ENCODE results near the gene TUBGCP2.
"Not testable (repeated sequence)": the region's sequence is repeated elsewhere in the genome, so short reads cannot be mapped to it uniquely, and the experiment has no call there.

TUBGCP2 gene

DNA sequence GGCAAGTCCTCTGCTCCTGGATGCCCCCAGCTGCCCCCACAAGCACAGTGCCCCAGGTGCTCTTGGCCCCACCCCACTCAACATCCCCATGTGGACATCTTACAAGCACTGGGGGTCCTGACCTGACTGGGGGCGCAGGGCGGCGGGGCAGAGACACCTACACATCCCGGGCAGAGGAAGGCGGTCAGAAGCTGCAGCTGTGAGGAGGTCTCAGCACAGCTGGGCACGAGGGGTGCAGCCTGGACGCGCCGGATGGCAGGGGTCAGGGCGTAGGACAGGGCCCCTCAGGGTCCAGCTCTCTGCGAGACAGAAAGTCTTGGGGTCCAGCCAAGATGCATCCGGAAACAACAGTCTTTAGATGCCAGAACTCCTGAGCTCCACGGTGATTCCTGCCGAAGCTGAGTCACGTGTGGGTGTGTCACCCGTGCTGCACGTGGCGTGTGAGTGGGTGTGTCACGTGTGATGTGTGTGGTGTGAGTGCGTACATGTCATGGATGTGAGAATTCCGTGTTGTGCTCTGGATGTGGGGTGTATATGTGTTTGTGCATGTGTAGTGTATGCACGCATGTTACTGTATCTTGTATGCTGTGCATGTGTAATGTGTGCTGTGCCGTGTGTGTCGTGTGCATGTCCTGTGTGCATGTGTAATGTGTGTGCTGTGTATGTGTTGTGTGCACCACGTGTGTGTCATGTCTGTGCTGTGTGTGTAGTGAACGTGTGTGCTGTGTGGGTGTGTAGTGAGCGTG is 65.9 kb downstream of the TUBGCP2 start:
- no peak for DNase-seq

DNA sequence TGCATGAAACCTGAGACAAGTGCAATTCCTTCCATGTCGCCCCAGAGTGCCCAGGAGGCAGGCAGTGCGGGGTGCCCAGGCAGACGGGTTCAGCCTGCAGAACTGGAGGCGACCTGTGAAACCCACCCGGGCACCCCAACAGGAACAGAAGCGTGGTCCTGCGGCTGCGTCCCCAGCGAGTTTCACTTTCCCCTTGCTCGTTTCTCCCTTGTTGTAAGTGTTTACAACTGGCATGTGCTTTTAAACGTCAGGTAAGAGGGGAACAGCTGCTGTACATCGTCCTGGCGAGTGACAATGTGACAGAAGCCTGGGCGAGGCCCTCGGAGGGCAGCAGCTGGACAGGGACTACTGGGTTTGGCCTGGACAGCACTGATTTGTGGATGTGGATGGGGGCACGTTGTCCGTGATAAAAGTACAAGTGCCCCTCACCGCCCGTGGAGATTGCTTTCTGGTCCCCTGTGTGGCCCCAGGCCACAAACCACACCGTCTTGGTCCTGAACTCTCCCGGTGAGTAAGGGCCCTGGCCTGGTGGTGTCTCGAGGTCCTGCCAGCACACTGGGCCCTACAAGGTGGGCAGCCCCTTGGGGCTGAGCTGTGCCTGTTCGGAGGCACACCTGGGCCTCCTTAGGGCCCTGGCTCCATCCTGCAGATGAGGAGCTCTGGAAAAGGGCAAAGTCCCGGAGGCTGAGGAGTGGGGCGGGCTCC is 67.0 kb downstream of the TUBGCP2 start:
- no peak for DNase-seq

DNA sequence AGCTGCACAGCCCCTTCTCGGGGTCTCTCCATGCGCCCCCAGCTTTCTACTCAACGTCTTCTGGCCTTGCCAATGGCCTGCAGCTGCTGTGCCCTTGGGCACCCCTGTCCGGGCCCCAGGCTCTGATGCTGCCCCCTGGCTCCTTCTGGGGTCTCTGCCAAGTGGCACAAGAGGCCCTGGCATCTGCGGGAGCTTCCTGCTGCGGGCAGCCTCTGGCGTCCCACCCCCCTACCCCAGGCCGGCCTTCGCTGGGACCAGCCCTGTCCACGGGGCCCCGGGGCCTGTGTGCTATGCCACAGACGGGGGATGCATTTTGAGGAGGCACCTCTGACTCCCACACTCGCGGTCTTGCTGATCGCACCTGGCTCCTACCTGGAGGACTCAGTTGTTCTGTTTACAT is 68.7 kb downstream of the TUBGCP2 start:
- no peak for DNase-seq

DNA sequence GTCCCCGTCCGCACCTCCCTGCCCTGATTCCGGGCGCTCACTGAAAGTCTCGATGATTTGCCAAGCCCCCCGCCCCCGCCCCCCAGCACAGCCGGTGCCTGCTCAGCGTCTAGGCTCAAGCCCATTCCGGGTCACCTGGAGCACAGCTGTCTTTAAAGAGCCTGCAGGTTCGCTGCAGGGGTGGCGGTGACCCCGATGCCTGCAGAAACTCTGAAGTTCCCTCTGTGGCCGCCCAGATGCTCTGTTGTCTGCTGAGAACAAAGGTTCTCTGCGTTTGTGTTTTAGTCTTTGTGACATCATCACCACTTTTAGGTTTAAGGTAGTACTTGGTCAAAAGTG is 70.2 kb downstream of the TUBGCP2 start:
- no peak for DNase-seq

DNA sequence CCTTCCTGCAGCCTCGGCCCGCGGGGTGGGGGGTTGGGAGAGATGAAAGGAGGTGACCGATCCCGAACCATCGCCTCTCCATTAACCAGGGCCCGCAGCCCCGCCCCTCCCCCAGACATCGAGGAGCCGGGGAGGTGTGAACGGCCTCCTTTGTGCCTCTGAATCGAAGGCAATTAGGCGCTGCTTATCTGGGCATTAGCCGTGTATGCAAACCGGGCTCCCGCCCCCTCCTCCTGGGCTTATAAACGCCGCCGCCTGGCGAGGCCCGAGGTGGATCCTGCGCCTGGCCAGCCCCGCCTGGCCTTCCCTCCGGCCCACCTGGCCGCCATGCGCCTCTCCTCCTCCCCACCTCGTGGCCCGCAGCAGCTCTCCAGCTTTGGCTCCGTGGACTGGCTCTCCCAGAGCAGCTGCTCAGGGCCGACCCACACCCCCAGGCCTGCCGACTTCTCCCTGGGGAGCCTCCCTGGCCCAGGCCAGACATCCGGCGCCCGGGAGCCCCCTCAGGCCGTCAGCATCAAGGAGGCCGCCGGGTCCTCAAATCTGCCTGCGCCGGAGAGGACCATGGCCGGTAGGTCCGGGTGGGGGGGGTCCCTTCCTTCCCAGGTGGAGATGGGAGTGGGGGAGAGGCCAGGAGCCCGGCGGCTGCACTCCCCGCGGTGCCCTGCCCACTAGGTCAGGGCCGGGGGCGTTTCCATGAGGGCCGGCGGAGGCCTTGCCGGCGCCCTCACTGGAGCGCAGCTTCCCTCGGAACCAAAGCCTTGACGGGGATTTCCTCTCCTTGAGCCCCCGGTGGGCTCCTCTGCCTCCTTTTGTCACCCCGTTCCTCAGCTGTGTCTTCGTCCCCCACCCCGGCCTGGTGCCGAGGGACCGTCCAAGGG is 70.8 kb downstream of the TUBGCP2 start, which contains the start of gene VENTX:
VENTX (plus strand) TSS at position 268 of the 878 bp plus-strand sequence; CDS start at position 328, 60 bp downstream.
- DNase-seq, result no peak

DNA sequence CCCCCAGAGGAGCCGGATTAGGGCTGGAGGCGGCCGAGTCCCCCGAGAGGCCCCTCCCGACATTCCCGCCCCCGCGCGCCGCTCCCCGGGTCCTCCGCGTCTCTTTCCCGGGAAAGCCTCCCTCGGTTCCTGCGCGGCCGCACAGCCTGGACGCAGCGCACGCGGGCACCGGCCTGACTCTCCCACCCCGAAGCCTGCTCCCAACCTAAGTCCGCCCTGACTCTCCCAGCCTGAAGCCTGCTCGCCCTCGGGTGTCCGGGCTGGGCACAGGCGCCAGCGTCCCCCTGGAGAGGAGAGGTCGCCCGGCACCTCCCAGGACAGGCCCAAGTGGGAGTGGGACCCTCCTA is 71.5 kb downstream of the TUBGCP2 start:
- no peak for DNase-seq

DNA sequence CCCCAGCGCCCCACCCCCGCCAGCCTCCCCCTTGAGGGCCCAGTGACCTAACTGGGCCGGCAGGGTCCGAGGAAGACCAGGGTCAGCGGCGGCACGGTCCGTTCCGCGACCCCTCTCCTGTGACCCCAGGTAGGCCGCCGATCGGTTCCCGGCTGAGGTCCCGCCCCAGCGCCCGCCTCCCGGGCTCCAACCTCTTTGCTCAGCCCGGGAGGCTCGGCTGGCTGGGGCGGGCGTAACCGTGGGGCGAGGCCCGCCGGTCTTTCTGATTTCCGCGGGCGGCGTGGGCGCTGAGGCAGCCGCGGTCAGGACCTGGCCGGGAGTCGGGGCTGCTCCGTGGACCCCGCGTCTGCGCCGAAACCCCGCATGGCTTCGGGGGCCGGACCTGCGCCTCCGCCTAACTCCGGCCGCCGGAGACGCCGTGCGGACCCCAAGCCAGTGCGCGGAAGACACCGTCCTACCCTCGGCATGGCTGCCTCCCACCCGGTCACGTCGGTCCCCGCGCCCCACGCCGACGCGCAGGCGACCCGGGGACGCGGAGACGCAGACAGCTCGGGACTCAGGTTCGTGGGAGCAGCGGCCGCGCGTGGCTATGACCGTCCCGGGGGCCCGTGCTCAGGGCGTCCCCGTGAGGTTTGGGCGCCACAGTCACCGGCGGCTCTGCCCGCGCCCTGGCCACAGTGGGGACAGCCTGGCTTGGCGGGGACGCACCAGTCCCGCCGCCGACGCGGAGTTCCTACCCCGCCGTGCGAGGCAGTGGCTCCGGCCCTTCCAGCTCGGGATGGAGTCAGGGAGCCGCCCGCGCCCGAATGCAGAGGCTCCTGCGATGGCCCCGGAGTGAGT is 72.1 kb downstream of the TUBGCP2 start:
- no peak for DNase-seq

DNA sequence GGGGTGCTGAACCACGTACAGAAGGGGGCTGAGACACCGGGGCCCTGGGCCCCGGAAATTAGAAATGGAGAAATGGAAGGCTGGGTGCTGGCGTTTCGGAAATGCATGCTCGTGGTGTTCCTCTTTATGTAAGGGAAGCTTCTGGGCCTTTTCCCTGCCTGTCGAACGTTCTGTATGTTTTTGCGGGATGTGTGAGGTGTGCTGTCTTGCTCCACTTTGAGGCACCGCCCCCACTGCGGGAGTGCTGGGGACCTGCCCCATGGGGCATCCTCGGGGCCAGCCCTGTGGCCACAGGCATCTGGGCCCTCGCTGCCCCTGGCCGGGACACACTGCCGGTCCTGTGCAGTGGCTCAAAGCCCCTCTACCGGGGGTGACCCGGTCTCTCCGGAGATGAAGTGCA is 72.7 kb downstream of the TUBGCP2 start:
- no peak for DNase-seq

DNA sequence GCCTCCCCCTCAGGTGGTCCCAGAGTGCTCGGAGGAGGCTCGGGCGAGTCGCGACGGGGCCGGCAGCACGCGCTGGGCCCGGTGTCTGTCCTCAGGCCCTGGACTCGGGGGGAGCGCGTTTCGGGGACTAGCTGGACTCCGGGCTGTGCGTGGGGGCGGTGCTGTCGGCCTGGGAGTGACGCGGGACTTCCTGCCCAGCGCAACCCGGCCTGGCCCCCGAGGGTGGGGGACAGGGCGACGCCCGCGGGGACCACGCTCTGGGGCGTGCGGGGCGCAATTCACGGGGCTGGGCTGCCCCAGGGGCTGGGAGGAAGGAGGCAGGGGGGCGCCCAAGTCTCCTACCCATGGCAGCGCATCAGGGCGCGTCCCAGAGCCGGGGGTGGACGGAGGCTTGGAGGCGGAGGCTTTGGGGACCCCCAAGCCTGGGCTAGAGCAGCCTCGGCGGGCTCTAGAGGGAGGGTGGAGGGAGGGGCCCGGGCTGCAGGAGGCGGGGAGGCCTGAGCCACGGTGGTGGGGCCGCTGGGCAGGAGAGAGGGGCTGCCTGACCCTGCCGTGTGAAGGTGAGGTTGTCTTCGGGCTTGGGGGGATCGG is 73.3 kb downstream of the TUBGCP2 start:
- no peak for DNase-seq

DNA sequence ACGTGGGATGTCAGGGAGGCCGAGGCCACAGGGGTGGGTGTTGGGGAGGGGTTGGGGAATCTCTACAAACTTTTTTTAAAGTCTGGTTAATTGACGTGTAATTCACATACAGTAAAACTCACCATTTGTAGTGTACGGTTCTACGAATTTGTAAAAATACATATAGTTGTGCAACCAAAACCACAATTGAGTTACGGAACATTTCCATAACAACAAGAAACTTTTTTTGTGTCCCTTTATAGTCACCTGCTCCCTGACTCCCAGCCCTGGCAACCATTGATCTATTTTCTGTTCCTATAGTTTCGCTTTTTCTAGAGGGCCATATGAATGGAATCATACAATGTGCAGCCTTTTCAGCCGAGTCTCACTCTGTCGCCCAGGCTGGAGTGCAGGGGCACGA is 73.9 kb downstream of the TUBGCP2 start:
- not testable (repeated sequence) for DNase-seq

DNA sequence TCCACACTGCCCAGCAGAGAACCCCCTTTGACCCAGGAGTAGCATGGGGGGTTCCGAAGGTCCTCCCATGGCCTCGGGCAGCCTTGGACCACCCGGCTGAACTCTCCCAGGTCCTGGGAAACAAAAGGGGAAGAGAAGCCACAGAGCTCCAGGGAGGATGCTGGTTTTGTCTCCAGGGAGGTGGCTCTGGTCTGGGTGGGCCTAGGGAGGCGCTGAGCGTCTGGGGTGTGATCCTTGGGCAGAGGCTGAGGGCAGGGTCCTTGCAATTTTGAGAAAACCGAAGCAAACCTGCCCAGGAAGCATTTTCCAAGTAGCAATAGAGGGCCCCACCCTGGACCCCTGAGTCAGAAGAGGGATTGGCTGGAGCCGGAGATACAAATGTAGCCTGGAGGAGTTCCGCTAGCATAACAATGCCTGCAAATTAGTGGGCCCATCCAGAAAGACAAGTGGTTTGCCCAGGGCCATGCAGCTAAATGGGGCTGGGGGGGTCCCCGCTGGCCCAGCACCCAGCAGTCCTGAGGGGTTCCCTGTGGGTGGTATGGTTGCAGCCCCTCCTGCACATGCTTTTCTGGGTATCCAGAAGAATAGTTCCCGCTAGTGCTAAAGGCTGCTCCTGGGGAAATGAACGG is 76.6 kb downstream of the TUBGCP2 start:
- DNase-seq, result no peak

DNA sequence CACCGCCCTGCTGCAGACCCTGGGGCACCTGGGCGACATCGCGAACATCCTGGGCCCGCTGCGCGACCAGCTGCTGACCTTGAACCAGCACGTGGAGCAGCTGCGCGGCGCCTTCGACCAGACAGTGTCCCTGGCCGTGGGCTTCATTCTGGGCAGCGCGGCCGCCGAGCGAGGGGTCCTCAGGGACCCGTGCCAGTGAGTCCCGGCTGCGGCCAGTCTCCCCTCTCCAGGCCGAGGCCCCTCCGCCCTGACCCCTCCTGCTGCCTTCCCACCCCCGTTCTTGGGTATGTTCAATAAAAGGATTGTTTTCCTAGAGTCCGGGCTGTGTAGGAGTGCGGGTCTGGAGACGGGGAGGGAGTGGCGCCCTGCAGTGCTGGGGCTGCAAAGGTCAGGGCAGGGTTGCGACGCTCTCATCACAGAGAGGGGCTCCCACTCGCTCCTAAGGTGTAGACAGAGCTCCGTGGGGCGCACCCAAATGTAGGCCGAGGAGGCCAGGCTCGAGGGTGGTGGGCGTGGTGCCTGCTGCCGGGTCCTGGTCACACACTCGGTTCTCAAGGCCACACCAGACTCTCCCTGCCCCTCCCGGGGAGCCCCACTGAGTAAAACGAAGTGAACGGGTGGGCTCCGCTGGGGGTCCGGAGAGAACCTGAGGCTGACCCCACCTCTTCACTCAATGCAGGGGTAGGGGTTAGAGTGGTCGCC is 77.3 kb downstream of the TUBGCP2 start:
- DNase-seq, result no peak

DNA sequence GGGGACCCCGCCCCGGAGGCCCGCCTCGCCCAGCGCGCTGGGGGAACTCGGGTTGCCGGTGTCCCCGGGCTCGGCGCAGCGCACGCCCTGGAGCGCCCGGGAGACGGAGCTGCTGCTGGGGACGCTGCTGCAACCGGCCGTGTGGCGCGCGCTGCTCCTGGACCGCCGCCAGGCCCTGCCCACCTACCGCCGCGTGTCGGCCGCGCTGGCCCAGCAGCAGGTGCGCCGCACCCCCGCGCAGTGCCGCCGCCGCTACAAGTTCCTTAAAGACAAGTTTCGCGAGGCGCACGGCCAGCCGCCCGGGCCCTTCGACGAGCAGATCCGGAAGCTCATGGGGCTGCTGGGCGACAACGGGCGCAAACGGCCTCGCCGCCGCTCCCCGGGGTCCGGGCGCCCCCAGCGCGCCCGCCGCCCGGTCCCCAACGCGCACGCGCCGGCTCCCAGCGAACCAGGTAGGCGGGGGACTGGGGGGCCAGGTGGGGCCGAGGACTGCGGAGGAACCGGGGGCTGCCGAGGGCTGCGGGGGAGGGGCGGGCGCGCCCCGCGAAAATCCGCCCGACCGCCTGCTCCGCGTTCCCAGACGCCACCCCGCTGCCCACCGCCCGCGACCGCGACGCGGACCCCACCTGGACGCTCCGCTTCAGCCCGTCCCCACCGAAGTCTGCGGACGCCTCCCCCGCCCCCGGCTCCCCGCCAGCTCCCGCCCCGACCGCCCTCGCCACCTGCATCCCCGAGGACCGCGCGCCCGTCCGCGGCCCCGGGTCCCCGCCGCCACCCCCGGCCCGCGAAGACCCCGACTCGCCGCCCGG is 78.1 kb downstream of the TUBGCP2 start:
- DNase-seq, result no peak

DNA sequence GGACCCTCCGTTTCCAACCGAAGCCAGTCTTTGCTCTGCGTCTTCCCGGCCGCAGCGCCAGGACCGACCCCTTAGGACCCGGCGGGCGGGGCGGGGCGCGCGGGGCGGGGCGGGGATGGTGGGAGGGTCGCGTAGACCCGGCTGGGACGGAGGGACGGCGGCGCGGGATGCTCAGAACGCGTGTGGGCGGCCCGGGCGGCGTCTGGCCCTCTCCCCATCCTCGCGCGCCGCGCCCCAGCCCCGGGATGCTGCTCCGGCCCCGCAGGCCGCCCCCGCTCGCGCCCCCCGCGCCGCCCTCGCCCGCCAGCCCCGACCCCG is 78.7 kb downstream of the TUBGCP2 start, which contains the start of gene UTF1:
UTF1 (plus strand) TSS at position 174 of the 318 bp plus-strand sequence; CDS start at position 246, 72 bp downstream.
- DNase-seq, result no peak

DNA sequence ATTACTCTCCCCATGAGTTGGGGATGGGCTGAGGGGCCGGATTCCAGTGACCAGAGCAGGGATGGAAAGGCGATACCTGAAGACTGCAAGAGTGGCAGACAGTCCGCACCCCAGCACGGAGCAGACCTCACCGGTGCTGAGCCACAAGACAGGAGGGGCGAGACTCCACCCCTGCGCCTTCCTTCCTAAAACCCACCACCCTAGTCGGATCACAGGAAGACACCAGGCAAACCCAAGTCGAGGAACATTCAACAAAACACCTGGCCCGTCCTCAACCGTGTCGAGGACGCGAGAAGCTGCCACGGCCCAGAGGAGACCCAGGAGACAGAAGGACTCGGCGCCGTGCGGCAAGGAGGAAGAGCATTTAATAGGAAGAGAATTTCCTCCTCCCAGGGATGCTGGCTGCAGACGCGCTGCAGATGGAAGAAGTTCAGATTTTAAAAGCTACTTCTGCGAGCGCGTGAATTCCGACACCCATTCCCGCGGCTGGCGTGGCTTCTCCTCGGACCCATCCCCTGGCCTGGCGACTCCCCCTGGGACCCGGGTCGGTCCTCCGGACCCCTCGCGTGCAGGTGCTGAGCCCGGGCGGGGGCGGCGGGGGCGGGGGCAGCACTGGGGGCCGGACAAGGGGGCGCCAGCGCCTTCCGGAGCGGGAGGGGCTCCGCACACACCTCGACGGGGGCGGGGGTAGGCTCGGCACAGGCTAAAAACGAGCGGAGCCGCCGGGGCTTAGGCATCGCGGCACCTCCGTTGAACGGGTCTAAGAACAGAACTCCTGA is 79.2 kb downstream of the TUBGCP2 start:
- DNase-seq, result no peak

Measured in fibroblast of upper back skin (primary cell).